ENCODE results near the gene BDP1. TPM values are rescaled to one million over a fixed set of nuclear protein-coding genes. Genes with fewer than 3 reads are reported as not detected.
"Not testable (repeated sequence)": the region's sequence is repeated elsewhere in the genome, so short reads cannot be mapped to it uniquely, and the experiment has no call there.

Gene BDP1
- total and polyA plus RNA-seq, 3 donors from 2014 or later: 7.5 to 47.3 (median 34.6) TPM

DNA sequence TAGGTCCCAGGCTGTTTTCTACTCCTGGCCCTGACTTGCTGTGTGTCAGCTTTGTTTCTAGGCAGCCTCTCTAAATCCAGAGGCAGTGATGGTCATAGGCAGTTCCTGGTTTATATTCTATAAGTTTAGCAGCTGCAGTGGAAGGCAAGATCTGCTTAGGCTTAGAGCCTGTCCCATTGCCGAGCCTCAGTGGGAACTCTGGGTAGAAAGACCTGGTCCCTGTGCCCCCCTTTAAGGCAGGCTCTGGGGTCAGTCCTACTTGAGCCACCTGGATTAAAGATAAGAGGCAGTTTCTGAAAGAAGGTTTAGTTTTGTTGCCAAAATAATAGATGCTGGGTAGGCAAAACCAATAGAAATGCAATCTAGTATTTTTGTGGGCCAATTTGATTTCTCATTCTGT lies 145.3 kb downstream of the BDP1 start:
- H3K4me1 ChIP-seq: no peaks in the 10 kb centered on the region
- no peaks in the 10 kb centered on the region for H3K9me3 ChIP-seq
- no peak for DNase-seq
- H3K27me3 ChIP-seq: no peaks in the 10 kb centered on the region
- H3K27ac ChIP-seq: no peak overlapping the region
- H3K36me3 ChIP-seq (ENCODE audit: low read depth, missing control alignments): no peaks in the 10 kb centered on the region
- TF ChIP-seq POLR2A (IDR thresholded peaks at IDR 0.05) (no peak), CTCF (IDR thresholded peaks at IDR 0.05) (no peak)
- no peak overlapping the region for H3K4me3 ChIP-seq
- 92% methylated on average over 1 of the region's 1 CpG; no CpG with 5 or more reads in 1 of the 2 donors for WGBS, 2 donors
- intact Hi-C loops (cut with DNase I; ENCODE audit: low total_unique reads): no loop called here

DNA sequence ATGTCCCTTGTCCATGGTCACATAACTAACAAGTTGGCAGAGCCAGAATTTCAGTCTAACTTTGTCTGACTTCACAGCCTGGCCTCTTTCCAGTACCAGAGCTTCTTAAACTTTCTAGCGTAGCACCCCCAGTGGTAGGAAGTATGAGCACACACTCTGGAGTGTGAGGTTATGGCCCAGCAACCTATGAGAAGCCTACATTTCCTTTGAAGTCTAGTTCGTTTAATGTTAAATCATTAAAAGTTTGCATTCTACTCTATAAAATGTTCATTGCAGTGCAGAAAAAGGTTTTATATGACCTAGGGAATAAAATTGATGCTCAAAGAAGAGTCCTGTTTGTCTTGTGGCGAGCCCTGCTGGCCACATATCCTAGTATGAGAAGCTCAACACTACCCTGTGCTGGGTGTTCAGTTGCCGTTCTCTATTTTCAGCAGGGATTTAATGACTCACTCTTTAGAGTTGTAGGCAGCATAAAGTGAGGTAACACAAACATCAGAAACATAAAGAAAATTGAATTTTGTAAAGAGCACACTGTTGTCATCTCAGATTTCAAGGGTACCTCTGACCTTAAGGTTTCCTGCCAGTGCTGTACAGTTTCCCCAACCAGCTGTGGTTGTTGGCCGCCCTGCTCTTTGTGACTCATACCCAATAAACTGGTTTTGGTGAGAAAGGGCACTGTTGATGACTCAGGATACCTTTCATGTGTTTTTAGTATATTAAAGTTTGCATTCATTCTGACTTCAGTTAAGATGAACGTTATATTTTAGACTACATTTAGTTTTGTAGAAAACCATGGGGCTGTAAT lies 146.0 kb downstream of the BDP1 start:
- DNase-seq: peak; percentile 75
- Histone ChIP-seq H3K4me1 (no peaks in the 10 kb centered on the region), H3K4me3 (no peak overlapping the region), H3K27me3 (no peaks in the 10 kb centered on the region), H3K36me3 (ENCODE audit: low read depth, missing control alignments) (no peaks in the 10 kb centered on the region), H3K27ac (no peak overlapping the region), H3K9me3 (no peaks in the 10 kb centered on the region)
- intact Hi-C loops (cut with DNase I; ENCODE audit: low total_unique reads): no loop called here
- TF ChIP-seq CTCF (IDR thresholded peaks at IDR 0.05) (peak in 2 of 3 experiments; percentile 16 to 38), POLR2A (IDR thresholded peaks at IDR 0.05) (no peak)
- 75 to 81% methylated on average over 6 of the region's 6 CpGs for WGBS, 2 donors

GRCh38 chr5:71609916-71610315 lies 154.5 kb downstream of the BDP1 start:
- WGBS, 2 donors: 93 to 97% methylated on average over 15 of the region's 16 CpGs
- DNase-seq; H3K4me1 ChIP-seq; H3K27ac ChIP-seq; H3K4me3 ChIP-seq; H3K27me3 ChIP-seq; H3K36me3 ChIP-seq (ENCODE audit: low read depth, missing control alignments); H3K9me3 ChIP-seq; intact Hi-C loops (cut with DNase I; ENCODE audit: low total_unique reads): not testable (repeated sequence)

DNA sequence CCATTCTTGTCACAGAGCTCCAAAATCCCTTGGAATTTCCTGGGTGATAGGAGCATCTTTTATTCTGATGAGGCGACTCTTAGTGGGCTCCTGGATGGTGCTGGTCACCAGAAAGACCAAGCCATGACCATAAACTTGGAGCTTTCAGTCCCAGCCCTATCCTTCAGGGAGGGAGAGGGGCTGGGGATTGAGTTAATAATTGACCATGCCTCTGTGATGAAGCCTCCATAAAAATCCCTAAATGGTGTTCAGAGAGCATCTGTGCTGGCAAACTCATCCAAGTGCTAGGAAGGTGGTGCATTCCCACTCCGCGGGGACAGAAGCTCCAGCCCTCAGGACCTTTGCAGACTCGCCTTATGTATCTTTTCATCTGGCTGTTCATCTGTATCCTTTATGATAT lies 160.4 kb downstream of the BDP1 start:
- TF ChIP-seq POLR2A (IDR thresholded peaks at IDR 0.05) (no peak), CTCF (IDR thresholded peaks at IDR 0.05) (no peak)
- H3K27me3 ChIP-seq: no peaks in the 10 kb centered on the region
- no peaks in the 10 kb centered on the region for H3K36me3 ChIP-seq (ENCODE audit: low read depth, missing control alignments)
- WGBS, 2 donors: 77 to 85% methylated on average over 4 of the region's 4 CpGs
- intact Hi-C loops (cut with DNase I; ENCODE audit: low total_unique reads): no loop called here
- DNase-seq: no peak
- no peak overlapping the region for H3K4me3 ChIP-seq
- no peaks in the 10 kb centered on the region for H3K9me3 ChIP-seq
- H3K4me1 ChIP-seq: no peaks in the 10 kb centered on the region
- no peak overlapping the region for H3K27ac ChIP-seq

Small RNAs within 50 kb of the gene (small RNA-seq; reads per million reads assigned to genes)
- gene HMGN1P12: 0 reads per million in 2 donors

Other genes starting within 250 kb of the BDP1 start
- 10 to 100 TPM; 29.0 to 30.0 TPM for gene MCCC2, start 131.7 kb downstream of the BDP1 start, total RNA-seq
- 24.7 TPM for gene MCCC2, start 131.7 kb downstream of the BDP1 start, polyA plus RNA-seq (ENCODE audit: insufficient read depth, low read depth, low replicate concordance)

Data from testis (tissue), 3 donors.